ENCODE results near the gene ZNF28. TPM values are rescaled to one million over a fixed set of nuclear protein-coding genes. Genes with fewer than 3 reads are reported as not detected.
A peak's percentile ranks its signal among the peaks of the same experiment; 100 is the strongest.
"Not testable (repeated sequence)": the region's sequence is repeated elsewhere in the genome, so short reads cannot be mapped to it uniquely, and the experiment has no call there.

The ZNF28 gene
- total RNA-seq, 3 donors from 2014 or later, result 16.9 to 20.1 (median 17.3) TPM

DNA sequence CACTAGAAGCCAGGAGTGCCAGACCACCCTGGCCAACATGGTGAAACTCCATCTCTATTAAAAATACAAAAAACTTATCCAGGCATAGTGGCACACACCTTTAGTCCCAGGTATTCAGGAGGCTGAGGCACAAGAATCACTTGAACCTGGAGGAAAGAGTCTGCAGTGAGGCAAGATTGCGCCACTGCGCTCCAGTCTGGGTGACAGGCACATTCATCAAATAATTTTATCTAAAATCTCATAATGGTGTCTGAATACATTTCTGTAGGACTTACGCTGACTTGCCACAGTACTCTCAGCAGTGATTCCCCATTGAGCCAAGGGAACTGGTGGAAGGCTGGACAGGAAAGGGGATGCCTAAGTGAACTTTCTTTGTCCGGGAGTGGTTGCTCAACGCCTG is 4.3 kb upstream of the ZNF28 start:
- intact Hi-C loops (cut with DNase I, micrococcal nuclease), result no loop called here

DNA sequence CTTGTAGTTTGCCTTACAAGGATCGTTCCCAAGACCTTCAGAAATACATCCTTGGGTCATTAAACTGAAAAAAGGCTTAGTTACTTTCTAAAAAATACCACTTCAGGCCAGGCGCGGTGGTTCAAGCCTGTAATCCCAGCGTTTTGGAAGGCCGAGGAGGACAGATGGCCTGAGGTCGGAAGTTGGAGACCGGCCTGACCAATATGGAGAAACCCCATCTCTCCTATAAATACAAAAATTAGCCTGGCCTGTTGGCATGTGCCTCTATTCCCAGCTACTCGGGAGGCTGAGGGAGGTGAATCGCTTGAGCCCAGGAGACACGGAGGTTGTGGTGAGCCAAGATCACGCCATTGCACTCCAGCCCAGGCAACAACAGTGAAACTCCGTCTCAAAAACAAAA is 2.2 kb upstream of the ZNF28 start:
- peaks cover 9% of the 10 kb centered on the region for H3K9me3 ChIP-seq
- no peak overlapping the region for H3K4me3 ChIP-seq
- intact Hi-C loops (cut with DNase I, micrococcal nuclease), result no loop called here
- H3K4me1 ChIP-seq (ENCODE audit: low read depth), result no peaks in the 10 kb centered on the region
- no peaks in the 10 kb centered on the region for H3K36me3 ChIP-seq (ENCODE audit: low read depth)
- ATAC-seq (no peak), DNase-seq (no peak)
- TF ChIP-seq, protein P1, sequence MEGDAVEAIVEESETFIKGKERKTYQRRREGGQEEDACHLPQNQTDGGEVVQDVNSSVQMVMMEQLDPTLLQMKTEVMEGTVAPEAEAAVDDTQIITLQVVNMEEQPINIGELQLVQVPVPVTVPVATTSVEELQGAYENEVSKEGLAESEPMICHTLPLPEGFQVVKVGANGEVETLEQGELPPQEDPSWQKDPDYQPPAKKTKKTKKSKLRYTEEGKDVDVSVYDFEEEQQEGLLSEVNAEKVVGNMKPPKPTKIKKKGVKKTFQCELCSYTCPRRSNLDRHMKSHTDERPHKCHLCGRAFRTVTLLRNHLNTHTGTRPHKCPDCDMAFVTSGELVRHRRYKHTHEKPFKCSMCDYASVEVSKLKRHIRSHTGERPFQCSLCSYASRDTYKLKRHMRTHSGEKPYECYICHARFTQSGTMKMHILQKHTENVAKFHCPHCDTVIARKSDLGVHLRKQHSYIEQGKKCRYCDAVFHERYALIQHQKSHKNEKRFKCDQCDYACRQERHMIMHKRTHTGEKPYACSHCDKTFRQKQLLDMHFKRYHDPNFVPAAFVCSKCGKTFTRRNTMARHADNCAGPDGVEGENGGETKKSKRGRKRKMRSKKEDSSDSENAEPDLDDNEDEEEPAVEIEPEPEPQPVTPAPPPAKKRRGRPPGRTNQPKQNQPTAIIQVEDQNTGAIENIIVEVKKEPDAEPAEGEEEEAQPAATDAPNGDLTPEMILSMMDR (IDR thresholded peaks at IDR 0.05), result no peak

More for the DNA sequence above, 4.3 kb upstream of the ZNF28 start:
- Histone ChIP-seq H3K36me3 (ENCODE audit: low read depth) (no peaks in the 10 kb centered on the region), H3K4me1 (ENCODE audit: low read depth) (no peaks in the 10 kb centered on the region), H3K9me3 (peaks cover 9% of the 10 kb centered on the region), H3K4me3 (no peak overlapping the region)
- TF ChIP-seq, protein P1 (IDR thresholded peaks at IDR 0.05), result no peak
- no peak for DNase-seq
- ATAC-seq, result no peak

DNA sequence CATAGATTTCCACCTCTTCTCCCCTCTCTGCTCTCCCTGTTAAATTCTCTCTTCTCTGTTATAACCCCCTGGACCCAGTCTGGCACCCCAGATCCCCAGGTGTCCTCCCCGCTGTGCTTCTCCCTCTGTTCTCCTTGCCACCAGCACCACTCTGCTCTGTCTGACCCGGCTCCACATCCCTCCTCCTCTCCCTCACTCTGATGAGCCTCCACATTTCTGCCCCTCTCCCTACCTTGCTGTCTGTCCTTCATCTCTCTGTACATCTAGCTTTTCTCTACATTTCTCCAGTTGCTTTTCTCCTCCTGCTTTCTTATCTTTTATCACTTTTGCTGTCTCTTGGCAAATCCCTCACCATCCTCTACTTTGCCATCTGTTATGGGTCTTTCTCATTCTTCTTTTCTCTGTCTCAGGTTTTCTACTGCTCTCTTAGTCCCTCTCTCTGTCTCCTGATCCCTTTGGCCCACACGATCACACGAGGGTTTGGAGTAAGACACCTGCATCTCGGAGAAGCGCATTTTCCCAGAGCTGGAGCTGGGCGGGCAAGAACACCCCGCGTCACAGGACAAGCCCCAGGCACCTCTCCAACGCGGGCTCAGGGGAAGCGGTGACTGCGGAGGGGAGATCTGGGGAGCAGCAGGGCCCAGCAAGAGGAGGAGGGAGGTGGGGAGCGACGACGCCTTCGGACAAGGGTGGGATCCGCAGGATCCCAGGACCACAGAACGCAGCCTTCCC is 795 bp downstream of the ZNF28 start:
- DNase-seq (peak in 2 of 3 donors; percentile 39 to 52), ATAC-seq (peak; percentile 46)
- H3K9me3 ChIP-seq; intact Hi-C loops (cut with DNase I, micrococcal nuclease); H3K36me3 ChIP-seq (ENCODE audit: low read depth); H3K4me1 ChIP-seq (ENCODE audit: low read depth): not testable (repeated sequence)
- peak overlapping the region; percentile 27 for H3K4me3 ChIP-seq

DNA sequence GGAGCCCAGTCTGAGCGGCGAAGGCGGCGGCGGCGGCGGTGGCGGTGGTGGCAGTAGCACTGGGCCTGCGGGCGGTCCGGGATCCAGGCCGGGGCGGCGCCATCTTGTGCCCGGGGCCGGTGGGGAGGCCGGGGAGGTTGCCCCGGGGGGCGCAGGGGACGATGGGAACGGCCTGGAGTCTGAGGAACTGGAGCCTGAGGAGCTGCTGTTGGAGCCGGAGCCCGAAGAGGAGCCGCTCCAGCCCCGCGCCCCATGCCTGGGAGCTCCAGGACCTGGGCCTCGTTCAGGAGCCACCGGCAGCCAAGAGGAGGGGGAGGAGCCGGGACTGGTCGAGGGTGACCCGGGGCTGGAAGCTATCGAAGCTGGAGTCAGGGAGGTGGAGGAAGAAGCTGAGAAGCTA is 11.6 kb downstream of the ZNF28 start:
- DNase-seq (no peak), ATAC-seq (no peak)
- intact Hi-C loops (cut with DNase I, micrococcal nuclease), result no loop called here
- no peaks in the 10 kb centered on the region for H3K36me3 ChIP-seq (ENCODE audit: low read depth)
- H3K4me3 ChIP-seq, result no peak overlapping the region
- TF ChIP-seq, protein P1 (IDR thresholded peaks at IDR 0.05), result no peak
- no peaks in the 10 kb centered on the region for H3K4me1 ChIP-seq (ENCODE audit: low read depth)
- H3K9me3 ChIP-seq, result peaks cover 66% of the 10 kb centered on the region

DNA sequence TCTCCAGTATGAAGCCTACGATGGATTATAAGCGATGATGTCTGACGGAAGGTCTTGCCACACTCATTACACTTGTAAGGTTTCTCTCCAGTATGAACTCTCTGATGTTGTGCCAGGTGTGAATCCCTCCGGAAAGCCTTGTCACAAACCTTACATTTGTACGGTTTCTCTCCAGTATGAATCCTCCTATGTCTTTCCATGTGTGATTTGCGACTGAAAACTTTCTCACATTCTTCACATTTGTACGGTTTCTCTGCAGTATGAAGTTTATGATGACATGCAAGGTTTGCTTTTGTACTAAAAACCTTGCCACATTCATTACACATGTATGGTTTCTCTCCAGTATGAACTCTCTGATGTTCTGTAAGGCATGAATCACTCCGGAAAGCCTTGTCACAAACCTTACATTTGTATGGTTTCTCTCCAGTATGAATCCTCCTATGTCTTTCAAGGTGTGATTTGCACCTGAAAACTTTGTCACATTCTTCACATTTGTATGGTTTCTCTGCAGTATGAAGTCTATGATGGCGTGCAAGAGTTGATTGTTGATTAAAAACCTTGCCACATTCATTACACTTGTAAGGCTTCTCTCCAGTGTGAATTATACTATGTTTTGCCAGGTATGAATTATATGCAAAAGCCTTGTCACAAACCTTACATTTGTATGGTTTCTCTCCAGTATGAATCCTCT is 21.3 kb downstream of the ZNF28 start:
- ATAC-seq; intact Hi-C loops (cut with DNase I, micrococcal nuclease); H3K4me1 ChIP-seq (ENCODE audit: low read depth); DNase-seq; H3K4me3 ChIP-seq: not testable (repeated sequence)
- peaks cover 17% of the 10 kb centered on the region for H3K36me3 ChIP-seq (ENCODE audit: low read depth)
- H3K9me3 ChIP-seq, result peaks cover 100% of the 10 kb centered on the region

DNA sequence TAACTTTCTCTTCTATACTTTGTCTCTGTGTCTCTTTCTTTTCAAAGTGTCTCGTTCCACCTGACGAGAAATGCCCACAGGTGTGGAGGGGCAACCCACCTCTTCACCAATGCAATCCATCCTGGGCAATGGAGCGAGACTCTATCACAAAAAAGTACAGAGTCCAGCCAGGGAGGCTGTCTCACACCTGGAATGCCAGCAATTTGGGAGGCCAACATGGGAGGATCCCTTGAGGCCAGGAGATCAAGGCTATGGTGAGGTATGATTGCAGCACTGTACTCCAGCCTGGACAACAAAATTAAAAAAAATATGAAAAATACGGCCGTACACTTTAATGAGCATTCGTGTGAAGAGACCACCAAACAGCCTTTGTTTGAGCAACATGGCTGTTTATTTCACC is 32.0 kb downstream of the ZNF28 start:
- ATAC-seq, result no peak
- H3K9me3 ChIP-seq, result peaks cover 23% of the 10 kb centered on the region
- intact Hi-C loops (cut with DNase I, micrococcal nuclease), result no loop called here
- TF ChIP-seq, protein P1 (IDR thresholded peaks at IDR 0.05), result no peak
- no peak for DNase-seq
- peaks cover 2% of the 10 kb centered on the region for H3K4me1 ChIP-seq (ENCODE audit: low read depth)
- no peaks in the 10 kb centered on the region for H3K36me3 ChIP-seq (ENCODE audit: low read depth)
- no peak overlapping the region for H3K4me3 ChIP-seq

DNA sequence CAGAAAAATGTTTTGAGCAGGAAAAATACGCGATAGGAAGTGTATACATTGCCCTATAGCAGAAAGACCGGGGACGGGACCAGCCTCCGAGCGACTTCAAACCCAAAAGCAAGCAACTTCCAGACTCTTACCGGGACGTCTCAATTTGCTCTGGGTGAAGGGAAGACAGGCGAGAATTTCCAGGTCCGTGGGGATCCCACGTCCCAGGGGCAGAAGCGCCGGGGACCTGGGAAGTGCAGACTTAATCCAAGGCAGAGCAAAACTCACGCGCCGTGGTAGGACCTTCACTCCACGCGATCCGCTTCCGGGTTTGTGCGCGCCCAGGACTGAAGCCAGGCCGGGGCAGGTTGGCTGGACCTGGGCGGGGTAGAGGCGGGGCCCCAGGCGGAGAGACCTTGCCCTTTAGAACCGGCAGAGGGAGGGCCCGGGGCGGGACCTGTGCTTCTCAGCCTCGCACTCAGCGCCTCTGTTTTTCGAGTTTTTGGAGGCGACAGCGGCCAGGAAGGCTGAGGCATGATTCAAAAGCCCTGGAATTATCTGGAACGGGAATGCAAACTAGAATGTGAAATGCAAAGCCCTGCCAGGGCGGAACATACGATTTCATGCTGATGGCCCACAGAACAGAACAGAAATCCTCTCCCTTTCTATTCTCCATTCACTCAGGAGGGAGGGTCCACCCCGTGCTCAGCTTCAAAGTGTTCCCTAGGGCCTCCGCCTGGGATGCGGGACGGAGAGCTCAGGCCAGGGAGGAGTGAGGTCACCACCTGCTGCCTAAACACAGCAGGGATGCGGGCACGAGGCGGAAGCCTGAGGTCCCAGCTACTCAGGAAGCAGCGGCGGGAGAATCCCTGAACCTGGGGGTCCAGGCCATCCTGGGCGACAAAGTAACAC is 34.7 kb downstream of the ZNF28 start, which contains the start of gene ZNF600:
Gene ZNF600 (minus strand): TSS at position 328 of the 891 bp plus-strand sequence. CDS start 7,903 bp downstream, outside the sequence.
- H3K4me1 ChIP-seq (ENCODE audit: low read depth); H3K36me3 ChIP-seq (ENCODE audit: low read depth); intact Hi-C loops (cut with DNase I, micrococcal nuclease): not testable (repeated sequence)
- DNase-seq (peak; percentile 92 to 98 (median 96)), ATAC-seq (peak; percentile 99)
- H3K4me3 ChIP-seq, result peak within 1 kb of the TSS; percentile 42
- peaks cover 18% of the 10 kb centered on the region for H3K9me3 ChIP-seq

All from mucosa of descending colon (tissue), 3 donors.